IPS-NIHi7 (cell line): ENCODE results near the gene TEX44.

ENCODE experiments used
- DNase-seq: peaks from one replicate; pipeline ENCODE4 v3.0.0; 2012; ENCODE audit warnings: mixed read lengths; ENCODE audit errors: extremely low spot score

The TEX44 gene

DNA sequence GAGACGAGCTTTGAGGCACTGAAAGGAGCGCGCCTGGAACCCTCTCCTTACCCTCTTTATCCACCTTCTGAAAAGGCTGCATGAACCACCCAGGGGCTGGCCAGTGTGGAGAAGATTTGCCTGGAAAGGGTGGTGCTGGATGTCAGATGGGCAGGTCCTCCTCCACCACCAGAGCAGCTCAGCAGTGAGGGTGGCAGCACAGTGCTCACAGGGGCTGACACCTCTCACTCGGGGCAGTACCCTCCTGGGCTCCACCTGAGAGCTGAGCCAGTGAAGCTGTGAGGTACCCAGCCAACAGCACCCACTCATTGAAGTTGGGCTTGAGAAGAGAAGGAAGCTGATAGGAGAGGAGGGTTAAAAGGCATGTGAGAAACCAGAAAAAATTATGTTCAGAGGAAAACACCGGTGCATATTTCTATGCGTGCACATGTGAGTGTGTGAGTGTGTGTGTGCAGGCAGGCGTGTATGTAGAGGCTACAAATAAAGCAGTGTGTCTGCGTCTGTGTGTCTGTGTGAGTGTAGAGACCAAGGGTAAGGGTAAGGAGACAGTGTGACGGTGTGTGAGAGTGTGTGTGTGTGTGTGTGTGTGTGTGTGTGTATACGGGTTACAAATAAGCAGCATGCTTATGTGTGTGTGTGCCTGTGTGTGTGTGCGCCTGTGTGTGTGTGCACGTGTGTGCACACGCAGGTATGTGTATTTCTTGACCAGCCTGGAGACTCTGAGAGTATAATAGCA is 40.7 kb downstream of the TEX44 start:
- no peak for DNase-seq

DNA sequence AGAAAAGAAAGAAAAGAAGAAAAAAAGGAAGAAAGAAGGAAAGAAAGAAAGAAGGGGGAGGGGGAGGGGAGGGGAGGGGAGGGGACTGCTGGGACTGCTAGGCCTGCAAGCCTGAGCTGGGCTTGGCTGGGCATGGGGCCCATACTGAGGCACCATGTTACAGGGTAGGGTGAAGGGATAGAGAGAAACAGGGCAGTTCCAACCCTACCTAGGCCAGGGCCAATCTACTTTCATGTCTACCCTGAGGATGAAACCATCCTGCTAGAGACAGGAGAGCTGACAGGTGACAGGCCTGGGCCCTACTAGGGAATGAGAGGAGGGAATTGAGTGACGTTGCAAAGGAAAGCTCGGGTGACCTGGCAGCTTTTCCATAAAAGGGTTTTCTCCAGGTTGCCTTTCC is 41.7 kb downstream of the TEX44 start:
- DNase-seq = no peak

GRCh38 chr2:231634951-231635875 is 42.5 kb downstream of the TEX44 start:
- no peak for DNase-seq

DNA sequence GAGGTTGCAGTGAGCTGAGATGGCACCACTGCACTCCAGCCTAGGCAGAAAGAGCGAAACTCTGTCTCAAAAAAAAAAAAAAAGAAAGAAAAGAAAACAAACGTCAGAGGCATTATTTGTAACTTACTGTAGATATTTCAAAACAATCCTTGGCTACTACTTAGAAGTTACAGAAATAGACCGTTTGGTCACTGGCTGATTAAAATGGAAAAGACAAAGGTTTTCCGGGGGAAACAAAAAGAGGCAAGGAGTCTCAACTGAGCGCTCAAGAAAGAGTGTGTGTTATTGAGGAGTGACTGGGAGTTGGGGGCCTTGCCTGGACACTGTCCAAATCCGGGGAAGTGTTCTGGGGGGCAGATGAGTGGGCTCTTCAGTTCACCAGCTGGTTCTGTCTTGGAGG is 47.6 kb downstream of the TEX44 start:
- DNase-seq = no peak

GRCh38 chr2:231640641-231641111 is 48.0 kb downstream of the TEX44 start:
- DNase-seq = no peak

DNA sequence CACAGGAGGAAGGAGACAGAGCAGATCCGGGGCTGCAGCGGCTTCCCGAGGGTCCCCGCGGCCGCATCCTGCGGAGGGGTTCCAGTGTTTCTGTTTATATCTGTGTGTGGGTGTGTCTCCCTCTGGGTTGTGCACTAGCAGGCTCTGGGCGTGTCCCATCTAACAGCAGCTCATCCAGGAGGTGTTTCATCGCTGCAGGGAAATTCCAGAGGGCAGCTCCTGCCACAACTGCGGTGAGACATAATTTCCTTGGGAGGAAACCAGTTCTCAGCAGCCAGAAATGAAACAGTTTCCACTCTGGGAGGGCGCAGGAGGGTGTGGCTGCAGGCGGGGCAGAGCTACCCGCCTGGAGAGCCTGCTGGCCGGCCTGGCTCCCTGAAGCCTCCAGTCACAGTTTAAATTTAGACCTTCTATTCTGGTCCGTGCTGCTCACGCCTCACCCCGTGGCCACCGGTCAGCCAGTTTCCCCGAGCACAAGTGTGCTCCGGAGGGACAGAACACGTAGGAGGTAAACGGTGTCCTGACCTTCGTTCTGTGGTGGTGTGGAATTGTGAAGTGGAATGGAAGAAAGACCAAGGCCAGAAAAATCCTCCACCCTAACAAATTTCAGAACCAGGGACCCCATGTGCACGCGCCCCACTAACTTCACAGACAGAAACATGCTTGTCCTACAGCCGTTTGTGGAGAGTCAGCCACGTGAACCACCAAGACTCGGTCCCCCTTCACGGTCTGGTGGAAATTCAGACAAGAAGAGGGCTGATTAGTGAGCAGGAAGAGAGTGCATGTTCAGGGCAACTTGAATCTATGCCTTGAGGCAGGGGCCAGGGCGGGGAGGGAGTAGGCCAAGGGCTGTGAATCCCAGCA is 50.2 kb downstream of the TEX44 start:
- no peak for DNase-seq

DNA sequence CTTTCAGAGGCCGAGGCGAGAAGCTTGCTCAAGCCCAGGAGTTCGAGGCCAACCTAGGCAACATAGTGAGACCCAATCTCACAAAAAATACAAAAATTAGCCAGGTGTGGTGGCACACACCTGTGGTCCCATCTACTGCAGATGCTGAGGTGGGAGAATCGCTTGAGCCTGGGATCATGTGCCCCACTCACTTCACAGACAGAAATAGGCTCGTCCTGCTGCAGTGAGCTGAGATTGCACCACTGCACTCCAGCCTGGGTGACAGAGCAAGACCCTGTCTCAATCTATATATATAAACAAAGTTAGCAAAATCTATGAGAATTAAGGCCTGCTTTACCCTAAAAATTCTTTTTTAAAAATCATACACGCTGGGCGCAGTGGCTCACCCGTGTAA is 50.8 kb downstream of the TEX44 start:
- DNase-seq = no peak
